ENCODE data around the gene CENATAC. TPM values are rescaled to one million over a fixed set of nuclear protein-coding genes. Genes with fewer than 3 reads are reported as not detected.

CENATAC gene
- total and polyA plus RNA-seq, 2 experiments from 2014 or later: 24.5 to 26.2 TPM

DNA sequence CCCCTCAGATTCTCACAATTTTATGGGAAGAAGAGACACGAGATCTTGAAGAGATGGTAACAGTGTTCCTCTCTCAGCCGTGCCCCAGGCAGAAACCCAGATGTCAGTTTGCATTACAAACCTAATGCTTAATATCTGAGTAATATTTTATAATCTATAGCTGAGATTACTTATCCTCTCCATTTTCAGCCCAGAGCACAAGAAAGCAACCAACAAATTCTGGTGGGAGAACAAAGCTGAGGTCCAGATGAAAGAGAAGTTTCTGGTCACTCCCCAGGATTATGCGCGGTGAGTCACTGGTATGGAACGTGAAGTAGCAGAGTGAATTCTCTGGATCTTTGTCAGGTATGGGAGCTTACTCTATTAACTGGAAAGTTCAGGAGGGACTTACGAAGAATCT is 884 bp downstream of the CENATAC start:
- no peaks in the 10 kb centered on the region for H3K27me3 ChIP-seq
- no peaks in the 10 kb centered on the region for H3K9me3 ChIP-seq (ENCODE audit: low read depth)
- H3K79me2 ChIP-seq: peaks cover 39% of the 10 kb centered on the region
- H3K4me3 ChIP-seq: peak overlapping the region; percentile 87
- no peaks in the 10 kb centered on the region for H3K9me2 ChIP-seq (replicated peaks; ENCODE audit: insufficient read depth)
- TF ChIP-seq CTCF (IDR thresholded peaks at IDR 0.05; ENCODE audit: poor library complexity) (no peak), EZH2 (IDR thresholded peaks at IDR 0.05; ENCODE audit: borderline replicate concordance) (no peak), EZH2phosphoT487 (IDR thresholded peaks at IDR 0.05; ENCODE audit: low read depth, severe bottlenecking, unreplicated experiment) (no peak)
- DNase-seq (ENCODE audit: low spot score): peak; percentile 75
- no peaks in the 10 kb centered on the region for H3K36me3 ChIP-seq (replicated peaks; ENCODE audit: insufficient read depth, low read depth)
- peak overlapping the region; percentile 92 for H3K4me2 ChIP-seq
- peak overlapping the region; percentile 73 for H3K27ac ChIP-seq
- H2AFZ ChIP-seq: peak overlapping the region; percentile 98
- H3K4me1 ChIP-seq (ENCODE audit: insufficient read depth): peaks cover 8% of the 10 kb centered on the region
- whole genome bisulfite sequencing (ENCODE audit: low lambda C conversion rate, missing lambda C conversion rate): 19% methylated on average over 6 of the region's 6 CpGs
- H4K20me1 ChIP-seq (ENCODE audit: insufficient read depth, poor library complexity, severe bottlenecking): no peaks in the 10 kb centered on the region

GRCh38 chr11:119000906-119001305 is 3.0 kb downstream of the CENATAC start:
- no peaks in the 10 kb centered on the region for H3K36me3 ChIP-seq (replicated peaks; ENCODE audit: insufficient read depth, low read depth)
- no peaks in the 10 kb centered on the region for H4K20me1 ChIP-seq (ENCODE audit: insufficient read depth, poor library complexity, severe bottlenecking)
- 70% methylated on average over 1 of the region's 1 CpG for WGBS (ENCODE audit: low lambda C conversion rate, missing lambda C conversion rate)
- H2AFZ ChIP-seq: no peak overlapping the region
- H3K4me3 ChIP-seq: no peak overlapping the region
- no peaks in the 10 kb centered on the region for H3K9me3 ChIP-seq (ENCODE audit: low read depth)
- H3K79me2 ChIP-seq: peaks cover 34% of the 10 kb centered on the region
- H3K9me2 ChIP-seq (replicated peaks; ENCODE audit: insufficient read depth): no peaks in the 10 kb centered on the region
- DNase-seq (ENCODE audit: low spot score): no peak
- TF ChIP-seq CTCF (IDR thresholded peaks at IDR 0.05; ENCODE audit: poor library complexity) (no peak), EZH2 (IDR thresholded peaks at IDR 0.05; ENCODE audit: borderline replicate concordance) (no peak), EZH2phosphoT487 (IDR thresholded peaks at IDR 0.05; ENCODE audit: low read depth, severe bottlenecking, unreplicated experiment) (no peak)
- peaks cover 8% of the 10 kb centered on the region for H3K4me1 ChIP-seq (ENCODE audit: insufficient read depth)
- no peak overlapping the region for H3K4me2 ChIP-seq
- H3K27me3 ChIP-seq: no peaks in the 10 kb centered on the region
- H3K27ac ChIP-seq: no peak overlapping the region

DNA sequence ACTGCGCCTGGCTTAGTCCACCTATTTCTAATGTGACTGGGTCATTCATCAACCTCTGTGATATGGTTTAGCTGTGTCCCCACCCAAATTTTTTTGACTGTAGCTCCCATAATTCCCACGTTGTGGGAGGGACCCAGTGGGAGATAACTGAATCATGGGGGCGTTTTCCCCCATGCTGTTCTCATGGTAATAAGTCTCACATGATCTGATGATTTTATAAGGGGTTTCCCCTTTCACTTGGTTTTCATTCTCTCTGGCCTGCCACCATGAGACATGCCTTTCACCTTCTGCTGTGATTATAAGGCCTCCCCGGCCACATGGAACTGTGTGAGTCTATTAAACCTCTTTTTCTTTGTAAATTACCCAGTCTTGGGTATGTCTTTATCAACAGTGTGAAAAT is 8.7 kb downstream of the CENATAC start:
- no peaks in the 10 kb centered on the region for H3K27me3 ChIP-seq
- H3K4me1 ChIP-seq (ENCODE audit: insufficient read depth): no peaks in the 10 kb centered on the region
- H3K79me2 ChIP-seq: peaks cover 4% of the 10 kb centered on the region
- no peaks in the 10 kb centered on the region for H3K36me3 ChIP-seq (replicated peaks; ENCODE audit: insufficient read depth, low read depth)
- no peaks in the 10 kb centered on the region for H3K9me3 ChIP-seq (ENCODE audit: low read depth)
- H3K27ac ChIP-seq: no peak overlapping the region
- no peak overlapping the region for H3K4me2 ChIP-seq
- H3K4me3 ChIP-seq: no peak overlapping the region
- H3K9me2 ChIP-seq (replicated peaks; ENCODE audit: insufficient read depth): no peaks in the 10 kb centered on the region
- TF ChIP-seq CTCF (IDR thresholded peaks at IDR 0.05; ENCODE audit: poor library complexity) (no peak), EZH2phosphoT487 (IDR thresholded peaks at IDR 0.05; ENCODE audit: low read depth, severe bottlenecking, unreplicated experiment) (no peak), EZH2 (IDR thresholded peaks at IDR 0.05; ENCODE audit: borderline replicate concordance) (no peak)
- H2AFZ ChIP-seq: no peak overlapping the region
- H4K20me1 ChIP-seq (ENCODE audit: insufficient read depth, poor library complexity, severe bottlenecking): no peaks in the 10 kb centered on the region
- WGBS (ENCODE audit: low lambda C conversion rate, missing lambda C conversion rate): 95% methylated on average over 4 of the region's 4 CpGs
- no peak for DNase-seq (ENCODE audit: low spot score)

Measured in hepatocyte (in vitro differentiated cells).